Activated naive CD8-positive, alpha-beta T cell treated with anti-CD3 and anti-CD28 coated beads, Interleukin-2, amount 50 U/mL, for 24 hours (primary cell): ENCODE measurements around the gene RNF2.

Source experiments
- ATAC-seq: fragments of 150-1000 bp; cut with Tn5 transposase; one replicate; pipeline ENCODE4 v1.10.0; 2021
- DNase-seq: peaks from one replicate; pipeline ENCODE4 v3.0.0; 2021
- H3K27ac Mint-ChIP-seq: one replicate; pipeline ENCODE4 v1.8.0; 2021; ENCODE audit warnings: mild to moderate bottlenecking, mixed read lengths
- H3K27me3 Mint-ChIP-seq: one replicate; pipeline ENCODE4 v1.8.0; 2021; ENCODE audit warnings: mixed read lengths
- H3K36me3 Mint-ChIP-seq: one replicate; pipeline ENCODE4 v1.8.0; 2021; ENCODE audit warnings: low read depth, mixed read lengths
- H3K4me1 Mint-ChIP-seq: one replicate; pipeline ENCODE4 v1.8.0; 2021; ENCODE audit warnings: mixed read lengths
- H3K4me3 Mint-ChIP-seq: one replicate; pipeline ENCODE4 v1.8.0; 2021; ENCODE audit warnings: mild to moderate bottlenecking, moderate library complexity, mixed read lengths
- H3K9me3 Mint-ChIP-seq: one replicate; pipeline ENCODE4 v1.8.0; 2021; ENCODE audit warnings: mixed read lengths

RNF2 gene

GRCh38 chr1:185039726-185040407, 5.5 kb upstream of the RNF2 start:
- ATAC-seq (no peak), DNase-seq (no peak)
- no peaks in the 10 kb centered on the region for H3K36me3 Mint-ChIP-seq
- no peak overlapping the region for H3K27ac Mint-ChIP-seq
- H3K4me1 Mint-ChIP-seq: peaks cover 5% of the 10 kb centered on the region
- no peaks in the 10 kb centered on the region for H3K27me3 Mint-ChIP-seq
- no peak overlapping the region for H3K4me3 Mint-ChIP-seq
- H3K9me3 Mint-ChIP-seq: no peaks in the 10 kb centered on the region

GRCh38 chr1:185040408-185040735, 5.0 kb upstream of the RNF2 start:
- no peaks in the 10 kb centered on the region for H3K27me3 Mint-ChIP-seq

GRCh38 chr1:185041742-185042141, 3.6 kb upstream of the RNF2 start:
- Mint-ChIP-seq H3K27me3 (no peaks in the 10 kb centered on the region), H3K9me3 (no peaks in the 10 kb centered on the region), H3K4me3 (no peak overlapping the region), H3K36me3 (no peaks in the 10 kb centered on the region), H3K27ac (no peak overlapping the region), H3K4me1 (peaks cover 13% of the 10 kb centered on the region)
- ATAC-seq (no peak), DNase-seq (no peak)

More at GRCh38 chr1:185040408-185040735, 5.0 kb upstream of the RNF2 start:
- Mint-ChIP-seq H3K4me3 (no peak overlapping the region), H3K9me3 (no peaks in the 10 kb centered on the region), H3K4me1 (peaks cover 6% of the 10 kb centered on the region), H3K27ac (no peak overlapping the region), H3K36me3 (no peaks in the 10 kb centered on the region)
- ATAC-seq (no peak), DNase-seq (no peak)

GRCh38 chr1:185042737-185043136, 2.6 kb upstream of the RNF2 start:
- no peak overlapping the region for H3K4me3 Mint-ChIP-seq
- no peak for ATAC-seq
- no peak overlapping the region for H3K27ac Mint-ChIP-seq
- H3K36me3 Mint-ChIP-seq: no peaks in the 10 kb centered on the region
- no peaks in the 10 kb centered on the region for H3K9me3 Mint-ChIP-seq
- H3K4me1 Mint-ChIP-seq: peaks cover 23% of the 10 kb centered on the region
- no peak for DNase-seq
- no peaks in the 10 kb centered on the region for H3K27me3 Mint-ChIP-seq

GRCh38 chr1:185044387-185044786, 971 bp upstream of the RNF2 start:
- Mint-ChIP-seq H3K36me3 (no peaks in the 10 kb centered on the region), H3K4me3 (peak overlapping the region; percentile 89), H3K27ac (peak overlapping the region; percentile 72), H3K4me1 (peaks cover 36% of the 10 kb centered on the region), H3K27me3 (no peaks in the 10 kb centered on the region), H3K9me3 (no peaks in the 10 kb centered on the region)
- DNase-seq (no peak), ATAC-seq (no peak)

- Mint-ChIP-seq H3K27me3 (no peaks in the 10 kb centered on the region), H3K4me1 (peaks cover 46% of the 10 kb centered on the region), H3K27ac (peak overlapping the region; percentile 78), H3K9me3 (no peaks in the 10 kb centered on the region), H3K4me3 (peak overlapping the region; percentile 89), H3K36me3 (no peaks in the 10 kb centered on the region)
- DNase-seq (peak; percentile 44), ATAC-seq (peak; percentile 37)
Measured at GRCh38 chr1:185045814-185046492, 595 bp downstream of the RNF2 start.

- H3K9me3 Mint-ChIP-seq: no peaks in the 10 kb centered on the region
- ATAC-seq (no peak), DNase-seq (no peak)
- H3K27ac Mint-ChIP-seq: peak overlapping the region; percentile 78
- H3K4me3 Mint-ChIP-seq: peak overlapping the region; percentile 89
- H3K27me3 Mint-ChIP-seq: no peaks in the 10 kb centered on the region
- H3K36me3 Mint-ChIP-seq: no peaks in the 10 kb centered on the region
- H3K4me1 Mint-ChIP-seq: peaks cover 50% of the 10 kb centered on the region
Measured at GRCh38 chr1:185046668-185047067, 1.3 kb downstream of the RNF2 start.

- no peaks in the 10 kb centered on the region for H3K9me3 Mint-ChIP-seq
- H3K4me3 Mint-ChIP-seq: no peak overlapping the region
Measured at GRCh38 chr1:185049670-185050069, 4.3 kb downstream of the RNF2 start.

GRCh38 chr1:185050823-185051451, 5.6 kb downstream of the RNF2 start:
- Mint-ChIP-seq H3K36me3 (peaks cover 7% of the 10 kb centered on the region), H3K27me3 (no peaks in the 10 kb centered on the region), H3K27ac (no peak overlapping the region), H3K4me1 (peaks cover 52% of the 10 kb centered on the region), H3K9me3 (no peaks in the 10 kb centered on the region), H3K4me3 (no peak overlapping the region)
- DNase-seq (no peak), ATAC-seq (no peak)

More at GRCh38 chr1:185049670-185050069, 4.3 kb downstream of the RNF2 start:
- ATAC-seq (no peak), DNase-seq (no peak)
- peaks cover 52% of the 10 kb centered on the region for H3K4me1 Mint-ChIP-seq
- H3K36me3 Mint-ChIP-seq: peaks cover 7% of the 10 kb centered on the region
- no peaks in the 10 kb centered on the region for H3K27me3 Mint-ChIP-seq
- H3K27ac Mint-ChIP-seq: no peak overlapping the region

- H3K27me3 Mint-ChIP-seq: no peaks in the 10 kb centered on the region
- H3K4me1 Mint-ChIP-seq: peaks cover 38% of the 10 kb centered on the region
- peaks cover 7% of the 10 kb centered on the region for H3K36me3 Mint-ChIP-seq
- DNase-seq (no peak), ATAC-seq (no peak)
- no peak overlapping the region for H3K4me3 Mint-ChIP-seq
- no peak overlapping the region for H3K27ac Mint-ChIP-seq
- no peaks in the 10 kb centered on the region for H3K9me3 Mint-ChIP-seq
Measured at GRCh38 chr1:185053204-185053603, 7.8 kb downstream of the RNF2 start.

GRCh38 chr1:185054365-185055060, 9.2 kb downstream of the RNF2 start:
- H3K36me3 Mint-ChIP-seq: peaks cover 7% of the 10 kb centered on the region
- no peak overlapping the region for H3K4me3 Mint-ChIP-seq
- ATAC-seq (no peak), DNase-seq (no peak)
- no peaks in the 10 kb centered on the region for H3K27me3 Mint-ChIP-seq
- H3K27ac Mint-ChIP-seq: no peak overlapping the region
- peaks cover 39% of the 10 kb centered on the region for H3K4me1 Mint-ChIP-seq
- no peaks in the 10 kb centered on the region for H3K9me3 Mint-ChIP-seq

GRCh38 chr1:185058110-185058509, 12.8 kb downstream of the RNF2 start:
- H3K4me3 Mint-ChIP-seq: no peak overlapping the region
- no peaks in the 10 kb centered on the region for H3K9me3 Mint-ChIP-seq
- no peak for DNase-seq
- H3K27me3 Mint-ChIP-seq: no peaks in the 10 kb centered on the region
- H3K36me3 Mint-ChIP-seq: peaks cover 11% of the 10 kb centered on the region
- H3K27ac Mint-ChIP-seq: no peak overlapping the region
- H3K4me1 Mint-ChIP-seq: peaks cover 52% of the 10 kb centered on the region
- ATAC-seq: no peak

GRCh38 chr1:185058876-185059275, 13.5 kb downstream of the RNF2 start:
- Mint-ChIP-seq H3K4me3 (no peak overlapping the region), H3K27ac (no peak overlapping the region), H3K36me3 (peaks cover 19% of the 10 kb centered on the region), H3K27me3 (no peaks in the 10 kb centered on the region), H3K4me1 (peaks cover 60% of the 10 kb centered on the region), H3K9me3 (no peaks in the 10 kb centered on the region)
- ATAC-seq (no peak), DNase-seq (no peak)

- ATAC-seq (peak; percentile 51), DNase-seq (no peak)
- Mint-ChIP-seq H3K36me3 (peaks cover 23% of the 10 kb centered on the region), H3K9me3 (no peaks in the 10 kb centered on the region), H3K27me3 (no peaks in the 10 kb centered on the region), H3K4me1 (peaks cover 62% of the 10 kb centered on the region), H3K27ac (no peak overlapping the region), H3K4me3 (no peak overlapping the region)
Measured at GRCh38 chr1:185059950-185060571, 14.7 kb downstream of the RNF2 start.
